Ishikawa (cell line): Measurements from ENCODE around the gene ARGLU1.

Experiments used
- CEBPB ChIP-seq: IDR thresholded peaks from 2 replicates; pipeline ENCODE4 v1.6.1; 2012
- CREB1 ChIP-seq: IDR thresholded peaks from 2 replicates; pipeline ENCODE4 v1.6.1; 2012; ENCODE audit warnings: low read depth
- EGR1 ChIP-seq: IDR thresholded peaks from 2 replicates; pipeline ENCODE4 v1.6.1; 2012
- EP300 ChIP-seq: IDR thresholded peaks from 2 replicates; pipeline ENCODE4 v1.6.1; 2012; ENCODE audit warnings: borderline replicate concordance
- FOXM1 ChIP-seq: IDR thresholded peaks from 2 replicates; pipeline ENCODE4 v1.6.1; 2012; ENCODE audit warnings: low read depth, borderline replicate concordance
- MAX ChIP-seq: IDR thresholded peaks from 2 replicates; pipeline ENCODE4 v1.6.1; 2012
- NFIC ChIP-seq: IDR thresholded peaks from 2 replicates; pipeline ENCODE4 v1.6.1; 2012
- RAD21 ChIP-seq: IDR thresholded peaks from 2 replicates; pipeline ENCODE4 v1.6.1; 2012; ENCODE audit warnings: low read depth
- REST ChIP-seq: IDR thresholded peaks from 2 replicates; pipeline ENCODE4 v1.6.1; 2012; ENCODE audit warnings: low read depth, mild to moderate bottlenecking
- TAF1 ChIP-seq: IDR thresholded peaks from 2 replicates; pipeline ENCODE4 v1.6.1; 2012; ENCODE audit warnings: low read depth, mild to moderate bottlenecking
- TCF12 ChIP-seq: IDR thresholded peaks from 2 replicates; pipeline ENCODE4 v1.6.1; 2012; ENCODE audit warnings: low read depth
- TEAD4 ChIP-seq: IDR thresholded peaks from 2 replicates; pipeline ENCODE4 v1.6.1; 2012
- YY1 ChIP-seq: IDR thresholded peaks from 2 replicates; pipeline ENCODE4 v1.6.1; 2012; ENCODE audit warnings: low read depth

- TF ChIP-seq YY1, result no peak
- TF ChIP-seq CEBPB, result no peak
- TF ChIP-seq RAD21, result no peak
- no peak for TF ChIP-seq FOXM1
- no peak for TF ChIP-seq TAF1
- no peak for TF ChIP-seq EP300
- no peak for TF ChIP-seq CREB1
- TF ChIP-seq MAX, result no peak
- no peak for TF ChIP-seq EGR1
- no peak for TF ChIP-seq NFIC
- no peak for TF ChIP-seq TCF12
- no peak for TF ChIP-seq REST
- no peak for TF ChIP-seq TEAD4
Observed at GRCh38 chr13:106603546-106603945, 35.6 kb upstream of the ARGLU1 start.
